C4-2B (cell line): ENCODE data around the gene DOCK10.

ENCODE experiments used
- ZFX ChIP-seq: fragments of 450-650 bp; IDR thresholded peaks from 2 replicates; pipeline ENCODE4 v1.6.1; 2017
- TF ChIP-seq, protein P1 (sequence below): fragments of 450-650 bp; conservative IDR thresholded peaks from 2 replicates; pipeline ENCODE4 v1.5.1; 2017; ENCODE audit warnings: mild to moderate bottlenecking

DNA sequence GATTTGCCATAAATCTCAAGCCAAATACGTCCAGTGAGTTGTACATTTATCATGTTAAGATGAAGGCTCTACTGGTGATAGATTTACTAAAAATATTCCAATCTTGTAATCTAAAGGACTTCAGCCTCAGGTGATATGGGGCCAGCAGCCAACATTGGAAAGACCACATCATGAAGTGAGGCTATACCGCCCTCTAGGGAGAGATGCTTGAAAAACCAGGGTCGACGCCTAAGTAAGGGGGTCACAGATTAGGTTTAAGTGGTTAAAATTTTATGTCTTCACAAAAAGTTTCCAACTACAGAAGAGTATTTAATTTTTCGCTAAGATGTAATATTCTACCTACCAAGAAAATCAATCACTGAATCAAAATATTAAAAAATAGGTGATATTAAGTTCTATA is 33.3 kb downstream of the DOCK10 start:
- TF ChIP-seq, protein P1, sequence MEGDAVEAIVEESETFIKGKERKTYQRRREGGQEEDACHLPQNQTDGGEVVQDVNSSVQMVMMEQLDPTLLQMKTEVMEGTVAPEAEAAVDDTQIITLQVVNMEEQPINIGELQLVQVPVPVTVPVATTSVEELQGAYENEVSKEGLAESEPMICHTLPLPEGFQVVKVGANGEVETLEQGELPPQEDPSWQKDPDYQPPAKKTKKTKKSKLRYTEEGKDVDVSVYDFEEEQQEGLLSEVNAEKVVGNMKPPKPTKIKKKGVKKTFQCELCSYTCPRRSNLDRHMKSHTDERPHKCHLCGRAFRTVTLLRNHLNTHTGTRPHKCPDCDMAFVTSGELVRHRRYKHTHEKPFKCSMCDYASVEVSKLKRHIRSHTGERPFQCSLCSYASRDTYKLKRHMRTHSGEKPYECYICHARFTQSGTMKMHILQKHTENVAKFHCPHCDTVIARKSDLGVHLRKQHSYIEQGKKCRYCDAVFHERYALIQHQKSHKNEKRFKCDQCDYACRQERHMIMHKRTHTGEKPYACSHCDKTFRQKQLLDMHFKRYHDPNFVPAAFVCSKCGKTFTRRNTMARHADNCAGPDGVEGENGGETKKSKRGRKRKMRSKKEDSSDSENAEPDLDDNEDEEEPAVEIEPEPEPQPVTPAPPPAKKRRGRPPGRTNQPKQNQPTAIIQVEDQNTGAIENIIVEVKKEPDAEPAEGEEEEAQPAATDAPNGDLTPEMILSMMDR = peak; percentile 70
- no peak for TF ChIP-seq ZFX
